ENCODE data around the gene BFSP1.

DNA sequence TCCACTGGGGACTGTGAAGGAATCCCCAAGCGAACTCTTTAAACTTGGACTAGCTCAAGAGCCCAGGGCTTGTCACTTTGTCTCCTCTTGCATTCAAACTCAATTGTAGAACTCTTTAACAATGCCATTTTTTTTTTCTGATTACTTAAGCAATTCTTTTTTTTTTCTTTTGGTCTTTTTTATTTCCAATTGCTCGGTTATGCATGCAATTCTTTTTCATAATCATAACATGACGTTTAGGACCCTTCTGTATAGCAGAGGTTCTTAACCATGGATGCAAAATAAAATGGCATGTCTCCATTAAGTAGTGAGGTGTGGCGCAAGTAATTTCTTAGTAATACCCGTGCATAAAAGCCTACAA, 466 bp upstream of the BFSP1 start:
- TF ChIP-seq, protein P1, sequence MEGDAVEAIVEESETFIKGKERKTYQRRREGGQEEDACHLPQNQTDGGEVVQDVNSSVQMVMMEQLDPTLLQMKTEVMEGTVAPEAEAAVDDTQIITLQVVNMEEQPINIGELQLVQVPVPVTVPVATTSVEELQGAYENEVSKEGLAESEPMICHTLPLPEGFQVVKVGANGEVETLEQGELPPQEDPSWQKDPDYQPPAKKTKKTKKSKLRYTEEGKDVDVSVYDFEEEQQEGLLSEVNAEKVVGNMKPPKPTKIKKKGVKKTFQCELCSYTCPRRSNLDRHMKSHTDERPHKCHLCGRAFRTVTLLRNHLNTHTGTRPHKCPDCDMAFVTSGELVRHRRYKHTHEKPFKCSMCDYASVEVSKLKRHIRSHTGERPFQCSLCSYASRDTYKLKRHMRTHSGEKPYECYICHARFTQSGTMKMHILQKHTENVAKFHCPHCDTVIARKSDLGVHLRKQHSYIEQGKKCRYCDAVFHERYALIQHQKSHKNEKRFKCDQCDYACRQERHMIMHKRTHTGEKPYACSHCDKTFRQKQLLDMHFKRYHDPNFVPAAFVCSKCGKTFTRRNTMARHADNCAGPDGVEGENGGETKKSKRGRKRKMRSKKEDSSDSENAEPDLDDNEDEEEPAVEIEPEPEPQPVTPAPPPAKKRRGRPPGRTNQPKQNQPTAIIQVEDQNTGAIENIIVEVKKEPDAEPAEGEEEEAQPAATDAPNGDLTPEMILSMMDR (conservative IDR thresholded peaks at IDR 0.05 in 1 of 2, IDR thresholded peaks at IDR 0.05 in 1 of 2; ENCODE audit: low read depth in 1 of 2, low read length in 2 of 2): no peak
- TF ChIP-seq EZH2 (IDR thresholded peaks at IDR 0.05; ENCODE audit: low read length, missing control alignments): no peak

Data from fibroblast of lung (primary cell).